LNCAP (cell line): ENCODE measurements around the gene RNF41.

ENCODE experiments used
- CTCF ChIP-seq: fragments of 450-650 bp; IDR thresholded peaks from 2 replicates; pipeline ENCODE4 v1.5.1; 2017; ENCODE audit warnings: mild to moderate bottlenecking

The RNF41 gene

GRCh38 chr12:56237552-56237951 is 15.8 kb upstream of the RNF41 start:
- TF ChIP-seq CTCF: no peak

- TF ChIP-seq CTCF: no peak
These were observed 15.3 kb upstream of the RNF41 start for GRCh38 chr12:56236985-56237384.

- no peak for TF ChIP-seq CTCF
These were observed 14.4 kb upstream of the RNF41 start for GRCh38 chr12:56236091-56236490.

GRCh38 chr12:56234746-56235436 is 13.2 kb upstream of the RNF41 start:
- TF ChIP-seq CTCF: no peak

- no peak for TF ChIP-seq CTCF
These were observed 9.5 kb upstream of the RNF41 start for GRCh38 chr12:56231184-56231582.

- TF ChIP-seq CTCF: no peak
These were observed 8.9 kb upstream of the RNF41 start for GRCh38 chr12:56230432-56231183.

GRCh38 chr12:56229916-56230431 is 8.3 kb upstream of the RNF41 start, which contains the start of gene SLC39A5:
Gene SLC39A5 (plus strand): TSS chr12:56230051. CDS start chr12:56231275, 1,224 bp downstream.
- TF ChIP-seq CTCF: no peak
